ENCODE results near the gene SENP2. TPM values are rescaled to one million over a fixed set of nuclear protein-coding genes. Genes with fewer than 3 reads are reported as not detected.
"Not testable (repeated sequence)": the region's sequence is repeated elsewhere in the genome, so short reads cannot be mapped to it uniquely, and the experiment has no call there.

SENP2 gene
- total RNA-seq, 1 experiment from 2014 or later = 27.0 TPM

DNA sequence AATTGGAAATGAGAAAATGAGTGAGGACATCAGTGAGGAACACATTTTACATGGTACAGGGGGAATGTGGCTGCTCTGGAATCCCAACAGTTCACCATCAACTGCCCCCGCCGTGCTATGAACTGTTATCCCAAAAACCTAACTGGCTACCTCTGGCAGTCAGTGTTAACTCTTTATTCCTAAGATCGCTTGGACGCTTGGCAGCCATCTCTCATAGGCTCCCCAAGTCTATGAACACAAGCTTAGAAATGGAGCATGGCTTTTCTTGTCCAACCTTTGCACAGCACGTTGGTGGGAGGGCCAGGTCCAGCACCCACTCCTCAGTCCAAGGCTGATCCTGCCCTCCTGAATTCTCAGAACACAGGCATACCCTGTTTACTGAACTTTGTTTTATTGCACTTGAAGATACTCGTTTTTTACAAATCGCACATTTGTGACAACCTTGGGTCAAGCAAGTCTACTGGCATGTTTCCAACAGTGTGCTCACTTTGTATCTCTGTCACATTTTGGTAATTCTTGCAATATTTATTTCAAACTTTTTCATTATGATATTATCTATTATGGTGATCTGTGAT, 53.6 kb downstream of the SENP2 start:
- peaks cover 55% of the 10 kb centered on the region for H3K36me3 Mint-ChIP-seq (ENCODE audit: insufficient read depth, unreplicated experiment)
- BruUV-seq (replicated peaks) = no TSS peak
- ChIA-PET POLR2A (interaction anchor here (0.6 to 1.4 kb wide), 4 partner anchors 10 to 68 kb away, joined by 3 to 5 read pairs (median 4); no protein-coding TSS in a partner anchor), CTCF (no interaction called here)
- H3K4me1 Mint-ChIP-seq (ENCODE audit: insufficient read depth, unreplicated experiment) = no peaks in the 10 kb centered on the region
- TF ChIP-seq, protein P1, sequence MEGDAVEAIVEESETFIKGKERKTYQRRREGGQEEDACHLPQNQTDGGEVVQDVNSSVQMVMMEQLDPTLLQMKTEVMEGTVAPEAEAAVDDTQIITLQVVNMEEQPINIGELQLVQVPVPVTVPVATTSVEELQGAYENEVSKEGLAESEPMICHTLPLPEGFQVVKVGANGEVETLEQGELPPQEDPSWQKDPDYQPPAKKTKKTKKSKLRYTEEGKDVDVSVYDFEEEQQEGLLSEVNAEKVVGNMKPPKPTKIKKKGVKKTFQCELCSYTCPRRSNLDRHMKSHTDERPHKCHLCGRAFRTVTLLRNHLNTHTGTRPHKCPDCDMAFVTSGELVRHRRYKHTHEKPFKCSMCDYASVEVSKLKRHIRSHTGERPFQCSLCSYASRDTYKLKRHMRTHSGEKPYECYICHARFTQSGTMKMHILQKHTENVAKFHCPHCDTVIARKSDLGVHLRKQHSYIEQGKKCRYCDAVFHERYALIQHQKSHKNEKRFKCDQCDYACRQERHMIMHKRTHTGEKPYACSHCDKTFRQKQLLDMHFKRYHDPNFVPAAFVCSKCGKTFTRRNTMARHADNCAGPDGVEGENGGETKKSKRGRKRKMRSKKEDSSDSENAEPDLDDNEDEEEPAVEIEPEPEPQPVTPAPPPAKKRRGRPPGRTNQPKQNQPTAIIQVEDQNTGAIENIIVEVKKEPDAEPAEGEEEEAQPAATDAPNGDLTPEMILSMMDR (IDR thresholded peaks at IDR 0.05; ENCODE audit: unreplicated experiment) = no peak
- H3K27me3 Mint-ChIP-seq (ENCODE audit: insufficient read depth, unreplicated experiment) = no peaks in the 10 kb centered on the region
- intact Hi-C loops (cut with micrococcal nuclease) = no loop called here
- no peak for DNase-seq (ENCODE audit: unreplicated experiment)
- H3K9me3 Mint-ChIP-seq (ENCODE audit: unreplicated experiment) = no peaks in the 10 kb centered on the region
- H3K4me3 Mint-ChIP-seq (ENCODE audit: unreplicated experiment) = no peak overlapping the region
- H3K27ac Mint-ChIP-seq (ENCODE audit: low read depth, unreplicated experiment) = no peak overlapping the region

DNA sequence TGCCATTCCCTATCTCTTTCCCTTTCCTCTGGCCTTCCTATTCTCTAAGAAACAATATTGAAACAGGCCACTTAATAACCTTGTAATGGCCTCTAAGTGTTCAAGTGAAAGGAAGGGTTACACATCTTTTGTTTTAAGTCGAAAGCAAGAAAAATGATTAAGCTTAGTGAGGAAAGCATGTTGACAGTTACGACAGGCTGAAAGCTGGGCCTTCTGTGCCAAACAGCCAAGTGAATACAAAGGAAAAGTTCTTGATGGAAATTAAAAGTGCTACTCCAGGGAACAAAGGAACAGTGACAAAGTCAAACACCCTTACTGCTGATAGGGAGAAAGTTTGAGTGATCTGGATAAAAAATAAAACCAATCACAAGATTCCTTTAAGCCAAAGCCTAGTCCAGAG, 54.2 kb downstream of the SENP2 start:
- DNase-seq (ENCODE audit: unreplicated experiment) = no peak
- no peaks in the 10 kb centered on the region for H3K27me3 Mint-ChIP-seq (ENCODE audit: insufficient read depth, unreplicated experiment)
- POLR2A ChIA-PET = interaction anchor here (0.8 to 1.0 kb wide), 2 partner anchors 55 to 77 kb away, joined by 3 read pairs; partner anchors contain the start of gene SENP2
- peaks cover 58% of the 10 kb centered on the region for H3K36me3 Mint-ChIP-seq (ENCODE audit: insufficient read depth, unreplicated experiment)
- intact Hi-C loops (cut with micrococcal nuclease) = no loop called here
- TF ChIP-seq, protein P1 (IDR thresholded peaks at IDR 0.05; ENCODE audit: unreplicated experiment) = no peak
- CTCF ChIA-PET = interaction anchor here (1.0 kb wide), 1 partner anchor 10 kb away, joined by 4 read pairs; no protein-coding TSS in a partner anchor
- no peaks in the 10 kb centered on the region for H3K4me1 Mint-ChIP-seq (ENCODE audit: insufficient read depth, unreplicated experiment)
- H3K4me3 Mint-ChIP-seq (ENCODE audit: unreplicated experiment) = no peak overlapping the region
- H3K27ac Mint-ChIP-seq (ENCODE audit: low read depth, unreplicated experiment) = no peak overlapping the region
- no TSS peak for BruUV-seq (replicated peaks)
- no peaks in the 10 kb centered on the region for H3K9me3 Mint-ChIP-seq (ENCODE audit: unreplicated experiment)

DNA sequence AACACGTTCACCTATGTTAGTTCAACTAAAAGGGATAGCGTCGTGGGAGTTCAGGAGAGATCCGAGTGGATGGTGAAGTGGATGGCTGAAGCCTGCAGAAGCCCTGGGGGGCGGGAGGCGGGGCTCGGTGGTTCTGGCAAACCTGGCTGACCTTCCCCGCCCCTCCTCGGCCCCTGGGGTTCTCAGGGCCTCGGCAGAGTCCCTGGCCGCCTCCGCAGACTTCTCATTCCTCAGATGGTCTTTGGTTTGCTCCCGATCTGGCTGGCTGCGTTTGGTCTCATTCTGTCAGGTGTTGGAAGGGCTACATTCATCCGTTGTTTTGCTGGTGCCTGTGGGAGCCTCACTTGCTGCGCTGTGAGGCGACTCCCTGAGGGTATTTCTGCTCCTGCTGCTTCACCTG, 59.1 kb downstream of the SENP2 start:
- H3K27ac Mint-ChIP-seq (ENCODE audit: low read depth, unreplicated experiment) = not testable (repeated sequence)

DNA sequence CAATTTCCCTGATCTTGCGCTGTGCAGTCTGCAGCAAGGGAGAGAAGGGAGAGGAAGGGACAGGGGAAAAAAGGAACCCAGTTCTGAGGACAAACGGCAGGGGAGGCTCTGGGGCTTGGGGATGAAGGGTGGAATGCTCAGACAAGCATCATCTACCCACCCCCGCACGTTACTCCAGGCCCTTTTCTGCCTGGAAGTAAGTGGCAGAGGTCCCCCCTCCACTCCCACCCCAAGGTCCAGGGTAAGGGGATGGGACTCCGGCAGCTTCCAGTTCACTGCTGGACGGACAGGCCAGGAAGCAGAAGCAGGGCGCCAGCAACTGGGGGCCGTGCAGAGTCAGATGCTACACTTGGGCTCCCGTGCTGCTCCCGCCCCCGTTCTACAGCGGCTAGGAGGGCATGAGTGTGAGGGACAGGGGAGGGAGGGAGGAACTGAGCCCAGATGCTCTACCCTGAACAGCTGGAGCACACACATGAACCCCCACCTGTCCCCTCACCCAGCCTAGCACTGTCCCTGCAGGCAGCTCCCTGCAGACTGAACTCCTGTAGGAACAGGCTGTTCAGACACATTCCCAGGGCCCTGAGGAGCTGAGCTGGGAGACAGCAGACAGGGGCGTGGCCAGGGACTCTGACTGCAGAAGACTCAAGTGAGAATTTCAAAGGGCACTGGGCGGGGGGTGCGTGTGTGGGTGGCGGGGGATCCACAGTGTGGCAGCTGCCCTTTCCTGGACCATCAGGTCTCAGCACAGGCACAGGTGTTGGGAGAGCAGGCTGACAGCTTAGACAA, 59.7 kb downstream of the SENP2 start:
- Mint-ChIP-seq H3K9me3 (ENCODE audit: unreplicated experiment) (no peaks in the 10 kb centered on the region), H3K4me3 (ENCODE audit: unreplicated experiment) (no peak overlapping the region), H3K27ac (ENCODE audit: low read depth, unreplicated experiment) (peak overlapping the region; percentile 60), H3K4me1 (ENCODE audit: insufficient read depth, unreplicated experiment) (peaks cover 5% of the 10 kb centered on the region), H3K27me3 (ENCODE audit: insufficient read depth, unreplicated experiment) (no peaks in the 10 kb centered on the region), H3K36me3 (ENCODE audit: insufficient read depth, unreplicated experiment) (peaks cover 78% of the 10 kb centered on the region)
- ChIA-PET POLR2A (no interaction called here), CTCF (interaction anchor here (0.6 to 0.7 kb wide), 2 partner anchors 8 to 14 kb away, joined by 3 to 4 read pairs; no protein-coding TSS in a partner anchor)
- BruUV-seq (replicated peaks) = no TSS peak
- intact Hi-C loops (cut with micrococcal nuclease) = no loop called here
- TF ChIP-seq, protein P1 (IDR thresholded peaks at IDR 0.05; ENCODE audit: unreplicated experiment) = no peak
- DNase-seq (ENCODE audit: unreplicated experiment) = no peak

More for the DNA sequence above, 59.1 kb downstream of the SENP2 start:
- H3K4me1 Mint-ChIP-seq (ENCODE audit: insufficient read depth, unreplicated experiment); CTCF ChIA-PET; POLR2A ChIA-PET; H3K27me3 Mint-ChIP-seq (ENCODE audit: insufficient read depth, unreplicated experiment); H3K4me3 Mint-ChIP-seq (ENCODE audit: unreplicated experiment); DNase-seq (ENCODE audit: unreplicated experiment); intact Hi-C loops (cut with micrococcal nuclease); H3K9me3 Mint-ChIP-seq (ENCODE audit: unreplicated experiment); BruUV-seq (replicated peaks): not testable (repeated sequence)
- H3K36me3 Mint-ChIP-seq (ENCODE audit: insufficient read depth, unreplicated experiment) = peaks cover 77% of the 10 kb centered on the region

Measured in MCF 10A (cell line).